Gastroesophageal sphincter (tissue), 2 donors: ENCODE results near the gene FGF3.

Experiments
- EP300 ChIP-seq: sonication (generic); formaldehyde crosslinking; IDR thresholded peaks from one replicate; pipeline ENCODE4 v1.6.1; 2017; ENCODE audit warnings: antibody characterized with exemption, mild to moderate bottlenecking
- POLR2AphosphoS5 ChIP-seq: sonication (generic); formaldehyde crosslinking; IDR thresholded peaks from one replicate; pipeline ENCODE4 v1.6.1; 2017; ENCODE audit warnings: antibody characterized with exemption

GRCh38 chr11:69825941-69826340, 6.7 kb upstream of the FGF3 start:
- no peak for TF ChIP-seq EP300
- TF ChIP-seq POLR2AphosphoS5, result no peak
